ENCODE measurements around the gene CCDC82. TPM values are rescaled to one million over a fixed set of nuclear protein-coding genes. Genes with fewer than 3 reads are reported as not detected.

CCDC82 gene
- total and polyA plus RNA-seq, 9 donors = 16.3 to 35.2 (median 27.5) TPM

- H3K4me1 ChIP-seq (ENCODE audit: control insufficient read depth, insufficient read depth, low read length) = peaks cover 31% of the 10 kb centered on the region
- H3K9me3 ChIP-seq (replicated peaks; ENCODE audit: control insufficient read depth, low read depth, low read length) = no peaks in the 10 kb centered on the region
- no peaks in the 10 kb centered on the region for H3K27me3 ChIP-seq (ENCODE audit: control insufficient read depth, insufficient read depth, low read length)
- DNase-seq = peak; percentile 67
- H3K27ac ChIP-seq (ENCODE audit: low read length) = peak overlapping the region; percentile 77
- H3K36me3 ChIP-seq (ENCODE audit: control insufficient read depth, insufficient read depth, low read length) = peaks cover 2% of the 10 kb centered on the region
- H3K4me3 ChIP-seq (ENCODE audit: low read length) = peak overlapping the region; percentile 68
- WGBS (ENCODE audit: insufficient coverage) = 67% methylated on average over 9 of the region's 26 CpGs
These were observed 48.3 kb downstream of the CCDC82 start for GRCh38 chr11:96341211-96342013.

GRCh38 chr11:96340555-96340885, 49.2 kb downstream of the CCDC82 start:
- peak overlapping the region; percentile 77 for H3K27ac ChIP-seq (ENCODE audit: low read length)
- 81% methylated on average over 3 of the region's 4 CpGs for WGBS (ENCODE audit: insufficient coverage)
- peak overlapping the region; percentile 14 for H3K4me3 ChIP-seq (ENCODE audit: low read length)
- DNase-seq = no peak
- H3K27me3 ChIP-seq (ENCODE audit: control insufficient read depth, insufficient read depth, low read length) = no peaks in the 10 kb centered on the region
- H3K36me3 ChIP-seq (ENCODE audit: control insufficient read depth, insufficient read depth, low read length) = peaks cover 2% of the 10 kb centered on the region
- H3K9me3 ChIP-seq (replicated peaks; ENCODE audit: control insufficient read depth, low read depth, low read length) = no peaks in the 10 kb centered on the region
- H3K4me1 ChIP-seq (ENCODE audit: control insufficient read depth, insufficient read depth, low read length) = peaks cover 31% of the 10 kb centered on the region

GRCh38 chr11:96339706-96340554, 49.8 kb downstream of the CCDC82 start:
- Histone ChIP-seq H3K9me3 (replicated peaks; ENCODE audit: control insufficient read depth, low read depth, low read length) (no peaks in the 10 kb centered on the region), H3K4me3 (ENCODE audit: low read length) (peak overlapping the region; percentile 14), H3K36me3 (ENCODE audit: control insufficient read depth, insufficient read depth, low read length) (peaks cover 2% of the 10 kb centered on the region), H3K27me3 (ENCODE audit: control insufficient read depth, insufficient read depth, low read length) (no peaks in the 10 kb centered on the region), H3K4me1 (ENCODE audit: control insufficient read depth, insufficient read depth, low read length) (peaks cover 31% of the 10 kb centered on the region), H3K27ac (ENCODE audit: low read length) (peak overlapping the region; percentile 77)
- 65% methylated on average over 3 of the region's 7 CpGs for WGBS (ENCODE audit: insufficient coverage)
- DNase-seq = no peak

GRCh38 chr11:96338910-96339705, 50.6 kb downstream of the CCDC82 start:
- H3K27me3 ChIP-seq (ENCODE audit: control insufficient read depth, insufficient read depth, low read length) = no peaks in the 10 kb centered on the region
- H3K4me1 ChIP-seq (ENCODE audit: control insufficient read depth, insufficient read depth, low read length) = peaks cover 31% of the 10 kb centered on the region
- H3K9me3 ChIP-seq (replicated peaks; ENCODE audit: control insufficient read depth, low read depth, low read length) = no peaks in the 10 kb centered on the region
- peak; percentile 82 for DNase-seq
- WGBS (ENCODE audit: insufficient coverage) = 59% methylated on average over 7 of the region's 13 CpGs
- peak overlapping the region; percentile 14 for H3K4me3 ChIP-seq (ENCODE audit: low read length)
- peaks cover 2% of the 10 kb centered on the region for H3K36me3 ChIP-seq (ENCODE audit: control insufficient read depth, insufficient read depth, low read length)
- peak overlapping the region; percentile 77 for H3K27ac ChIP-seq (ENCODE audit: low read length)

- Histone ChIP-seq H3K27me3 (ENCODE audit: control insufficient read depth, insufficient read depth, low read length) (no peaks in the 10 kb centered on the region), H3K27ac (ENCODE audit: low read length) (no peak overlapping the region), H3K4me3 (ENCODE audit: low read length) (no peak overlapping the region), H3K9me3 (replicated peaks; ENCODE audit: control insufficient read depth, low read depth, low read length) (no peaks in the 10 kb centered on the region), H3K4me1 (ENCODE audit: control insufficient read depth, insufficient read depth, low read length) (peaks cover 27% of the 10 kb centered on the region), H3K36me3 (ENCODE audit: control insufficient read depth, insufficient read depth, low read length) (peaks cover 2% of the 10 kb centered on the region)
- DNase-seq = peak; percentile 53
- 89% methylated on average over 1 of the region's 6 CpGs for WGBS (ENCODE audit: insufficient coverage)
These were observed 51.9 kb downstream of the CCDC82 start for GRCh38 chr11:96337541-96338431.

- Histone ChIP-seq H3K36me3 (ENCODE audit: control insufficient read depth, insufficient read depth, low read length) (peaks cover 2% of the 10 kb centered on the region), H3K9me3 (replicated peaks; ENCODE audit: control insufficient read depth, low read depth, low read length) (no peaks in the 10 kb centered on the region), H3K4me3 (ENCODE audit: low read length) (no peak overlapping the region), H3K27me3 (ENCODE audit: control insufficient read depth, insufficient read depth, low read length) (no peaks in the 10 kb centered on the region), H3K27ac (ENCODE audit: low read length) (no peak overlapping the region), H3K4me1 (ENCODE audit: control insufficient read depth, insufficient read depth, low read length) (peaks cover 16% of the 10 kb centered on the region)
- DNase-seq = no peak
- WGBS (ENCODE audit: insufficient coverage) = 33% methylated on average over 2 of the region's 4 CpGs
These were observed 54.3 kb downstream of the CCDC82 start for GRCh38 chr11:96335388-96335787.

GRCh38 chr11:96334219-96334618, 55.5 kb downstream of the CCDC82 start:
- H3K36me3 ChIP-seq (ENCODE audit: control insufficient read depth, insufficient read depth, low read length) = no peaks in the 10 kb centered on the region
- peaks cover 6% of the 10 kb centered on the region for H3K4me1 ChIP-seq (ENCODE audit: control insufficient read depth, insufficient read depth, low read length)
- no peak for DNase-seq
- no peaks in the 10 kb centered on the region for H3K9me3 ChIP-seq (replicated peaks; ENCODE audit: control insufficient read depth, low read depth, low read length)
- H3K27me3 ChIP-seq (ENCODE audit: control insufficient read depth, insufficient read depth, low read length) = no peaks in the 10 kb centered on the region
- no peak overlapping the region for H3K27ac ChIP-seq (ENCODE audit: low read length)
- WGBS (ENCODE audit: insufficient coverage) = no CpG with 5 or more reads among the region's 4 CpGs
- no peak overlapping the region for H3K4me3 ChIP-seq (ENCODE audit: low read length)

GRCh38 chr11:96333191-96333719, 56.5 kb downstream of the CCDC82 start:
- 80% methylated on average over 2 of the region's 4 CpGs for WGBS (ENCODE audit: insufficient coverage)
- H3K9me3 ChIP-seq (replicated peaks; ENCODE audit: control insufficient read depth, low read depth, low read length) = no peaks in the 10 kb centered on the region
- no peaks in the 10 kb centered on the region for H3K36me3 ChIP-seq (ENCODE audit: control insufficient read depth, insufficient read depth, low read length)
- no peak overlapping the region for H3K27ac ChIP-seq (ENCODE audit: low read length)
- no peak overlapping the region for H3K4me3 ChIP-seq (ENCODE audit: low read length)
- DNase-seq = no peak
- peaks cover 3% of the 10 kb centered on the region for H3K4me1 ChIP-seq (ENCODE audit: control insufficient read depth, insufficient read depth, low read length)
- no peaks in the 10 kb centered on the region for H3K27me3 ChIP-seq (ENCODE audit: control insufficient read depth, insufficient read depth, low read length)

- WGBS (ENCODE audit: insufficient coverage) = 34% methylated on average over 2 of the region's 8 CpGs
- Histone ChIP-seq H3K36me3 (ENCODE audit: control insufficient read depth, insufficient read depth, low read length) (no peaks in the 10 kb centered on the region), H3K27me3 (ENCODE audit: control insufficient read depth, insufficient read depth, low read length) (no peaks in the 10 kb centered on the region), H3K4me1 (ENCODE audit: control insufficient read depth, insufficient read depth, low read length) (peaks cover 3% of the 10 kb centered on the region), H3K9me3 (replicated peaks; ENCODE audit: control insufficient read depth, low read depth, low read length) (no peaks in the 10 kb centered on the region), H3K27ac (ENCODE audit: low read length) (peak overlapping the region; percentile 18), H3K4me3 (ENCODE audit: low read length) (no peak overlapping the region)
- no peak for DNase-seq
These were observed 57.5 kb downstream of the CCDC82 start for GRCh38 chr11:96332126-96332771.

Measured in muscle of leg (tissue), 11 donors.